Memory B cell (primary cell): ENCODE results near the gene CBX6.
A peak's percentile ranks its signal among the peaks of the same experiment; 100 is the strongest.

Experiments
- ATAC-seq: fragments of 150-1000 bp; cut with Tn5 transposase; 2 replicates; pipeline ENCODE4 v1.10.0; 2021; ENCODE audit warnings: low read depth, mild to moderate bottlenecking, moderate library complexity
- DNase-seq, 2 donors: peaks; one replicate each; pipeline ENCODE4 v3.0.0; 2022; ENCODE audit warnings: low spot score in 2 of 2
- H3K27ac Mint-ChIP-seq: one replicate; pipeline ENCODE4 v1.8.0; 2022; ENCODE audit warnings: mild to moderate bottlenecking, moderate library complexity, mixed read lengths
- H3K27me3 Mint-ChIP-seq: one replicate; pipeline ENCODE4 v1.8.0; 2022; ENCODE audit warnings: mixed read lengths
- H3K36me3 Mint-ChIP-seq: one replicate; pipeline ENCODE4 v1.8.0; 2022; ENCODE audit warnings: mild to moderate bottlenecking, mixed read lengths
- H3K4me1 Mint-ChIP-seq: one replicate; pipeline ENCODE4 v1.8.0; 2022; ENCODE audit warnings: mixed read lengths
- H3K4me3 Mint-ChIP-seq: one replicate; pipeline ENCODE4 v1.8.0; 2022; ENCODE audit warnings: mild to moderate bottlenecking, moderate library complexity, mixed read lengths
- H3K9me3 Mint-ChIP-seq: one replicate; pipeline ENCODE4 v1.8.0; 2022; ENCODE audit warnings: mixed read lengths

CBX6 gene

GRCh38 chr22:38881997-38882879 is 10.2 kb upstream of the CBX6 start:
- Mint-ChIP-seq H3K36me3 (no peaks in the 10 kb centered on the region), H3K4me3 (no peak overlapping the region), H3K27me3 (peaks cover 11% of the 10 kb centered on the region), H3K9me3 (no peaks in the 10 kb centered on the region), H3K4me1 (peaks cover 2% of the 10 kb centered on the region), H3K27ac (no peak overlapping the region)
- DNase-seq (no peak), ATAC-seq (no peak)

GRCh38 chr22:38881464-38881871 is 9.5 kb upstream of the CBX6 start:
- no peaks in the 10 kb centered on the region for H3K36me3 Mint-ChIP-seq
- peaks cover 9% of the 10 kb centered on the region for H3K27me3 Mint-ChIP-seq
- H3K9me3 Mint-ChIP-seq = no peaks in the 10 kb centered on the region
- peaks cover 2% of the 10 kb centered on the region for H3K4me1 Mint-ChIP-seq
- no peak overlapping the region for H3K4me3 Mint-ChIP-seq
- ATAC-seq = no peak
- DNase-seq = no peak
- no peak overlapping the region for H3K27ac Mint-ChIP-seq

GRCh38 chr22:38879961-38880360 is 7.9 kb upstream of the CBX6 start:
- no peaks in the 10 kb centered on the region for H3K36me3 Mint-ChIP-seq
- DNase-seq = no peak
- H3K27ac Mint-ChIP-seq = no peak overlapping the region
- no peak for ATAC-seq
- H3K27me3 Mint-ChIP-seq = peaks cover 11% of the 10 kb centered on the region
- H3K4me3 Mint-ChIP-seq = no peak overlapping the region
- no peaks in the 10 kb centered on the region for H3K9me3 Mint-ChIP-seq
- peaks cover 2% of the 10 kb centered on the region for H3K4me1 Mint-ChIP-seq

- peaks cover 12% of the 10 kb centered on the region for H3K27me3 Mint-ChIP-seq
- no peak for ATAC-seq
- H3K27ac Mint-ChIP-seq = no peak overlapping the region
Observed at GRCh38 chr22:38879108-38879729, 7.2 kb upstream of the CBX6 start.

GRCh38 chr22:38878001-38878400 is 6.0 kb upstream of the CBX6 start:
- no peaks in the 10 kb centered on the region for H3K9me3 Mint-ChIP-seq
- DNase-seq = no peak
- H3K27ac Mint-ChIP-seq = no peak overlapping the region
- H3K4me3 Mint-ChIP-seq = no peak overlapping the region
- peaks cover 19% of the 10 kb centered on the region for H3K27me3 Mint-ChIP-seq
- ATAC-seq = no peak
- H3K36me3 Mint-ChIP-seq = no peaks in the 10 kb centered on the region
- H3K4me1 Mint-ChIP-seq = peaks cover 11% of the 10 kb centered on the region

More at GRCh38 chr22:38879108-38879729, 7.2 kb upstream of the CBX6 start:
- Mint-ChIP-seq H3K36me3 (no peaks in the 10 kb centered on the region), H3K4me3 (no peak overlapping the region), H3K9me3 (no peaks in the 10 kb centered on the region), H3K4me1 (peaks cover 2% of the 10 kb centered on the region)
- no peak for DNase-seq

GRCh38 chr22:38874529-38875222 is 2.7 kb upstream of the CBX6 start:
- Mint-ChIP-seq H3K27ac (no peak overlapping the region), H3K27me3 (peaks cover 15% of the 10 kb centered on the region), H3K36me3 (no peaks in the 10 kb centered on the region), H3K4me1 (peaks cover 22% of the 10 kb centered on the region), H3K9me3 (no peaks in the 10 kb centered on the region), H3K4me3 (peak overlapping the region; percentile 15)
- ATAC-seq (no peak), DNase-seq (no peak)

GRCh38 chr22:38873469-38874411 is 1.7 kb upstream of the CBX6 start:
- DNase-seq (no peak), ATAC-seq (no peak)
- Mint-ChIP-seq H3K27ac (peak overlapping the region; percentile 84), H3K36me3 (no peaks in the 10 kb centered on the region), H3K27me3 (peaks cover 14% of the 10 kb centered on the region), H3K4me3 (peak overlapping the region; percentile 96), H3K4me1 (peaks cover 23% of the 10 kb centered on the region), H3K9me3 (no peaks in the 10 kb centered on the region)

- Mint-ChIP-seq H3K9me3 (no peaks in the 10 kb centered on the region), H3K4me3 (peak overlapping the region; percentile 96), H3K4me1 (peaks cover 29% of the 10 kb centered on the region), H3K27ac (peak overlapping the region; percentile 84), H3K27me3 (peaks cover 10% of the 10 kb centered on the region), H3K36me3 (peaks cover 2% of the 10 kb centered on the region)
- DNase-seq (no peak), ATAC-seq (no peak)
Observed at GRCh38 chr22:38872831-38873248, 824 bp upstream of the CBX6 start.

- H3K27ac Mint-ChIP-seq = peak overlapping the region; percentile 74
- H3K9me3 Mint-ChIP-seq = no peaks in the 10 kb centered on the region
- peaks cover 10% of the 10 kb centered on the region for H3K27me3 Mint-ChIP-seq
- H3K4me1 Mint-ChIP-seq = peaks cover 29% of the 10 kb centered on the region
- DNase-seq = peak in 1 of 2 donors; percentile 47
- H3K4me3 Mint-ChIP-seq = peak overlapping the region; percentile 96
- H3K36me3 Mint-ChIP-seq = peaks cover 2% of the 10 kb centered on the region
- ATAC-seq = peak; percentile 4
Observed at GRCh38 chr22:38871360-38872171, 450 bp downstream of the CBX6 start.

GRCh38 chr22:38870791-38871359 is 1.1 kb downstream of the CBX6 start:
- H3K9me3 Mint-ChIP-seq = no peaks in the 10 kb centered on the region
- no peak for ATAC-seq
- H3K36me3 Mint-ChIP-seq = peaks cover 2% of the 10 kb centered on the region
- peak overlapping the region; percentile 90 for H3K4me3 Mint-ChIP-seq
- DNase-seq = no peak
- H3K27me3 Mint-ChIP-seq = peaks cover 10% of the 10 kb centered on the region
- peak overlapping the region; percentile 74 for H3K27ac Mint-ChIP-seq
- peaks cover 29% of the 10 kb centered on the region for H3K4me1 Mint-ChIP-seq

- peaks cover 10% of the 10 kb centered on the region for H3K27me3 Mint-ChIP-seq
- ATAC-seq (peak; percentile 54), DNase-seq (peak; percentile 78 to 82)
- peak overlapping the region; percentile 90 for H3K4me3 Mint-ChIP-seq
- peaks cover 29% of the 10 kb centered on the region for H3K4me1 Mint-ChIP-seq
- peaks cover 2% of the 10 kb centered on the region for H3K36me3 Mint-ChIP-seq
- H3K27ac Mint-ChIP-seq = peak overlapping the region; percentile 74
- no peaks in the 10 kb centered on the region for H3K9me3 Mint-ChIP-seq
Observed at GRCh38 chr22:38870312-38870741, 1.7 kb downstream of the CBX6 start.

- DNase-seq = no peak
- Mint-ChIP-seq H3K4me1 (peaks cover 29% of the 10 kb centered on the region), H3K27ac (peak overlapping the region; percentile 74), H3K36me3 (peaks cover 2% of the 10 kb centered on the region), H3K9me3 (no peaks in the 10 kb centered on the region), H3K4me3 (no peak overlapping the region), H3K27me3 (peaks cover 7% of the 10 kb centered on the region)
- no peak for ATAC-seq
Observed at GRCh38 chr22:38869663-38870062, 2.4 kb downstream of the CBX6 start.
